Measurements from ENCODE around the gene CBR1. TPM values are rescaled to one million over a fixed set of nuclear protein-coding genes. Genes with fewer than 3 reads are reported as not detected.
A peak's percentile ranks its signal among the peaks of the same experiment; 100 is the strongest.

CBR1 gene
- total and polyA plus RNA-seq, 2 of the 13 experiments (the other 11 are each of a cell fraction or from before 2014, with no cell fraction given): 33.7 to 38.7 TPM

DNA sequence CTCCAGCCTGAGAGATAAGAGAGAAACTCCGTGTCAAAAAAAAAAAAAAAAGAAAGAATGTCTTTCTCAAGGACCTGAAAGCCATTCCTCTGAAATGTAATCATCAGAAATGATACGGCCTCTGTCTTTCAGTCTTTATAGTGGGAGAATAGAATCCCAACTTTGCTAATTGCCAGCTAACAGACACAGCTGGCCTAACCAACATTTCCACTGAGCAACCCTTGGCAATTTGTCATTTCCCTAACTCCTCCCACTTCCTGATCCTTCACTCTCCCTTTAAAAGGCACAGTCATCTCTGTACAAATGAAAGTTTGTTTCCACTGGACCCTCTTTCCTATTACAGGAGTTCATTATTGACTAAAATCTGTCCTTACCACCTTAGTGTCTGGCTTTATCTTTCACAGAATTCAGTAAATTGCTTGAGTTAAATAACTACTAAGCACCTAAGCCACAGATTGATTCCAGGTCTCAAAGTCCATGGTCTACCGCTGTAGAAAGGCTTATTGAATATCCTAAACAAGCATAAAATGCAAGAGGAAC is 4.3 kb upstream of the CBR1 start (continued):
- no peak for TF ChIP-seq SMAD9 (CRISPR knock-in tag; IDR thresholded peaks at IDR 0.05)
- TF ChIP-seq GABPA (IDR thresholded peaks at IDR 0.05; ENCODE audit: low read depth, low read length): no peak
- peak; percentile 12; the same call in 1 of the 2 replicates for TF ChIP-seq GABPA (CRISPR knock-in tag; IDR thresholded peaks at IDR 0.05; ENCODE audit: low read depth)
- peak; percentile 50; the same call in 1 of the 2 replicates for TF ChIP-seq NFIC (IDR thresholded peaks at IDR 0.05; ENCODE audit: low read length)
- TF ChIP-seq AHDC1 (CRISPR knock-in tag; IDR thresholded peaks at IDR 0.05; ENCODE audit: borderline replicate concordance): peak; percentile 63; the same call in 1 of the 2 replicates
- TF ChIP-seq ADNP (CRISPR knock-in tag; IDR thresholded peaks at IDR 0.05): no peak
- TF ChIP-seq HNF4A (CRISPR knock-in tag; IDR thresholded peaks at IDR 0.05): peak; percentile 80
- TF ChIP-seq ELF4 (CRISPR knock-in tag; IDR thresholded peaks at IDR 0.05; ENCODE audit: borderline replicate concordance): no peak
- TF ChIP-seq ZNF460 (CRISPR knock-in tag; IDR thresholded peaks at IDR 0.05; ENCODE audit: borderline replicate concordance): no peak; the same call in 1 of the 2 replicates
- no peak for TF ChIP-seq SNAI1 (CRISPR knock-in tag; IDR thresholded peaks at IDR 0.05; ENCODE audit: borderline replicate concordance)
- TF ChIP-seq ZNF225 (CRISPR knock-in tag; IDR thresholded peaks at IDR 0.05): no peak
- TF ChIP-seq, protein P1, sequence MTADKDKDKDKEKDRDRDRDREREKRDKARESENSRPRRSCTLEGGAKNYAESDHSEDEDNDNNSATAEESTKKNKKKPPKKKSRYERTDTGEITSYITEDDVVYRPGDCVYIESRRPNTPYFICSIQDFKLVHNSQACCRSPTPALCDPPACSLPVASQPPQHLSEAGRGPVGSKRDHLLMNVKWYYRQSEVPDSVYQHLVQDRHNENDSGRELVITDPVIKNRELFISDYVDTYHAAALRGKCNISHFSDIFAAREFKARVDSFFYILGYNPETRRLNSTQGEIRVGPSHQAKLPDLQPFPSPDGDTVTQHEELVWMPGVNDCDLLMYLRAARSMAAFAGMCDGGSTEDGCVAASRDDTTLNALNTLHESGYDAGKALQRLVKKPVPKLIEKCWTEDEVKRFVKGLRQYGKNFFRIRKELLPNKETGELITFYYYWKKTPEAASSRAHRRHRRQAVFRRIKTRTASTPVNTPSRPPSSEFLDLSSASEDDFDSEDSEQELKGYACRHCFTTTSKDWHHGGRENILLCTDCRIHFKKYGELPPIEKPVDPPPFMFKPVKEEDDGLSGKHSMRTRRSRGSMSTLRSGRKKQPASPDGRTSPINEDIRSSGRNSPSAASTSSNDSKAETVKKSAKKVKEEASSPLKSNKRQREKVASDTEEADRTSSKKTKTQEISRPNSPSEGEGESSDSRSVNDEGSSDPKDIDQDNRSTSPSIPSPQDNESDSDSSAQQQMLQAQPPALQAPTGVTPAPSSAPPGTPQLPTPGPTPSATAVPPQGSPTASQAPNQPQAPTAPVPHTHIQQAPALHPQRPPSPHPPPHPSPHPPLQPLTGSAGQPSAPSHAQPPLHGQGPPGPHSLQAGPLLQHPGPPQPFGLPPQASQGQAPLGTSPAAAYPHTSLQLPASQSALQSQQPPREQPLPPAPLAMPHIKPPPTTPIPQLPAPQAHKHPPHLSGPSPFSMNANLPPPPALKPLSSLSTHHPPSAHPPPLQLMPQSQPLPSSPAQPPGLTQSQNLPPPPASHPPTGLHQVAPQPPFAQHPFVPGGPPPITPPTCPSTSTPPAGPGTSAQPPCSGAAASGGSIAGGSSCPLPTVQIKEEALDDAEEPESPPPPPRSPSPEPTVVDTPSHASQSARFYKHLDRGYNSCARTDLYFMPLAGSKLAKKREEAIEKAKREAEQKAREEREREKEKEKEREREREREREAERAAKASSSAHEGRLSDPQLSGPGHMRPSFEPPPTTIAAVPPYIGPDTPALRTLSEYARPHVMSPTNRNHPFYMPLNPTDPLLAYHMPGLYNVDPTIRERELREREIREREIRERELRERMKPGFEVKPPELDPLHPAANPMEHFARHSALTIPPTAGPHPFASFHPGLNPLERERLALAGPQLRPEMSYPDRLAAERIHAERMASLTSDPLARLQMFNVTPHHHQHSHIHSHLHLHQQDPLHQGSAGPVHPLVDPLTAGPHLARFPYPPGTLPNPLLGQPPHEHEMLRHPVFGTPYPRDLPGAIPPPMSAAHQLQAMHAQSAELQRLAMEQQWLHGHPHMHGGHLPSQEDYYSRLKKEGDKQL (CRISPR knock-in tag; IDR thresholded peaks at IDR 0.05; ENCODE audit: low read depth): no peak
- TF ChIP-seq ZNF557 (CRISPR knock-in tag; IDR thresholded peaks at IDR 0.05): no peak
- no peak for TF ChIP-seq ZNF136 (CRISPR knock-in tag; IDR thresholded peaks at IDR 0.05; ENCODE audit: low read depth)
- no peak for TF ChIP-seq ZNF703 (CRISPR knock-in tag; IDR thresholded peaks at IDR 0.05; ENCODE audit: borderline replicate concordance)
- no peak for TF ChIP-seq ZNF331 (CRISPR knock-in tag; IDR thresholded peaks at IDR 0.05)
- no peak for TF ChIP-seq ZFYVE20 (CRISPR knock-in tag; IDR thresholded peaks at IDR 0.05; ENCODE audit: borderline replicate concordance, low read depth)
- no peak for TF ChIP-seq PAF1 (CRISPR knock-in tag; IDR thresholded peaks at IDR 0.05)
- TF ChIP-seq ZNF879 (CRISPR knock-in tag; IDR thresholded peaks at IDR 0.05): no peak
- TF ChIP-seq MBNL3 (CRISPR knock-in tag; conservative IDR thresholded peaks at IDR 0.05): no peak
